ENCODE measurements around the gene ACACB. TPM values are rescaled to one million over a fixed set of nuclear protein-coding genes. Genes with fewer than 3 reads are reported as not detected.

The ACACB gene
- total and polyA plus RNA-seq, 7 donors = 5.3 to 295 (median 116) TPM

Other genes with a start within 250 kb of the ACACB start
- gene DAO, start 236.5 kb upstream of the ACACB start, total RNA-seq = not detected
- gene DAO, start 236.5 kb upstream of the ACACB start, polyA plus RNA-seq = 1 to 10 TPM; 1.0 to 9.0 (median 4.2) TPM
- 1 to 10 TPM in 1 of 4 donors, under 1 TPM in 3; 0.49 to 1.1 (median 0.75) TPM for gene SVOP, start 95.5 kb upstream of the ACACB start, total RNA-seq
- gene SVOP, start 95.5 kb upstream of the ACACB start, polyA plus RNA-seq = under 1 TPM in 1 of 3 donors, not detected in 2; 0.23 TPM
- gene USP30, start 64.0 kb upstream of the ACACB start, total RNA-seq = 10 to 100 TPM in 3 of 4 donors, 1 to 10 TPM in 1; 9.8 to 15.2 (median 13.1) TPM
- gene USP30, start 64.0 kb upstream of the ACACB start, polyA plus RNA-seq = 1 to 10 TPM; 6.0 to 9.3 (median 7.8) TPM
- gene ALKBH2, start 23.1 kb upstream of the ACACB start, total RNA-seq = 10 to 100 TPM; 11.6 to 29.3 (median 16.5) TPM
- 10 to 100 TPM in 2 of 3 donors, 1 to 10 TPM in 1; 5.3 to 17.9 (median 14.4) TPM for gene ALKBH2, start 23.1 kb upstream of the ACACB start, polyA plus RNA-seq
- gene UNG, start 19.0 kb upstream of the ACACB start, total RNA-seq = 10 to 100 TPM; 11.9 to 17.1 (median 12.1) TPM
- gene UNG, start 19.0 kb upstream of the ACACB start, polyA plus RNA-seq = 10 to 100 TPM; 27.0 to 34.8 (median 28.9) TPM
- gene FOXN4, start 192.7 kb downstream of the ACACB start, total RNA-seq = 1 to 10 TPM in 1 of 4 donors, under 1 TPM in 1, not detected in 2; 0.41 to 1.9 TPM
- under 1 TPM in 1 of 3 donors, not detected in 2; 0.06 TPM for gene FOXN4, start 192.7 kb downstream of the ACACB start, polyA plus RNA-seq
- gene MYO1H, start 231.3 kb downstream of the ACACB start, total RNA-seq = not detected
- gene MYO1H, start 231.3 kb downstream of the ACACB start, polyA plus RNA-seq = under 1 TPM in 1 of 3 donors, not detected in 2; 0.07 TPM